Keratinocyte (primary cell): ENCODE results near the gene KLRC4. TPM values are rescaled to one million over a fixed set of nuclear protein-coding genes. Genes with fewer than 3 reads are reported as not detected.
A peak's percentile ranks its signal among the peaks of the same experiment; 100 is the strongest.

ENCODE experiments used
- DNase-seq: peaks from one replicate; pipeline ENCODE4 v3.0.0-alpha.2; 2011; ENCODE audit warnings: low read depth, missing footprints, low spot score
- FAIRE-seq: peaks from 2 replicates; lab custom pipeline; 2011; peaks lifted over from hg19 to GRCh38; lab: Jason Lieb, UNC
- H2AFZ ChIP-seq: 2 replicates; pipeline ENCODE4 v1.6.0; 2012; ENCODE audit warnings: low read length, control low read depth, inconsistent platforms; ENCODE audit not compliant: control insufficient read depth
- H3K27ac ChIP-seq: 2 replicates; pipeline ENCODE4 v1.5.1; 2011; ENCODE audit warnings: low read length; ENCODE audit not compliant: control insufficient read depth, insufficient read depth
- H3K27me3 ChIP-seq: 3 replicates; pipeline ENCODE4 v1.6.0; 2011; ENCODE audit warnings: low read length; ENCODE audit not compliant: control insufficient read depth, insufficient read depth; ENCODE audit errors: extremely low read depth
- H3K36me3 ChIP-seq, 2 experiments: 2 replicates in 1 of 2; 3 replicates in 1 of 2; pipeline ENCODE4 v1.5.1; 2011; ENCODE audit warnings: low read length in 2 of 2, mild to moderate bottlenecking in 1 of 2; ENCODE audit not compliant: control insufficient read depth in 2 of 2, insufficient read depth in 2 of 2; ENCODE audit errors: extremely low read depth in 1 of 2
- H3K4me1 ChIP-seq: 3 replicates; pipeline ENCODE4 v1.5.1; 2011; ENCODE audit warnings: low read length; ENCODE audit not compliant: control insufficient read depth, insufficient read depth; ENCODE audit errors: extremely low read depth
- H3K4me2 ChIP-seq: 3 replicates; pipeline ENCODE4 v1.6.0; 2011; ENCODE audit warnings: low read depth, low read length; ENCODE audit not compliant: control insufficient read depth, insufficient read depth; ENCODE audit errors: extremely low read depth
- H3K4me3 ChIP-seq, 3 experiments: fragments of 200-600 bp in 1 of 3; sonication (generic) in 1 of 3; 2 replicates in 2 of 3; 3 replicates in 1 of 3; pipeline ENCODE4 v1.5.1; 2011 to 2016; ENCODE audit warnings: low read length in 3 of 3, mild to moderate bottlenecking in 3 of 3, control low read depth in 2 of 3, inconsistent platforms in 1 of 3, low read depth in 1 of 3, mixed read lengths in 1 of 3, mixed run types in 1 of 3, moderate library complexity in 1 of 3; ENCODE audit not compliant: control insufficient read depth in 2 of 3, insufficient read depth in 2 of 3; ENCODE audit errors: extremely low read depth in 1 of 3
- H3K79me2 ChIP-seq: 2 replicates; pipeline ENCODE4 v1.6.0; 2012; ENCODE audit warnings: low read length; ENCODE audit not compliant: control insufficient read depth, insufficient read depth
- H3K9ac ChIP-seq: 3 replicates; pipeline ENCODE4 v1.6.0; 2011; ENCODE audit warnings: low read length; ENCODE audit not compliant: control insufficient read depth, insufficient read depth; ENCODE audit errors: extremely low read depth
- H3K9me1 ChIP-seq: 3 replicates; pipeline ENCODE4 v1.6.0; 2011; ENCODE audit warnings: low read length; ENCODE audit not compliant: control insufficient read depth, insufficient read depth; ENCODE audit errors: extremely low read depth
- H3K9me3 ChIP-seq: 2 replicates; pipeline ENCODE4 v1.5.1; 2012; ENCODE audit warnings: low read depth, low read length; ENCODE audit not compliant: control insufficient read depth
- H4K20me1 ChIP-seq: 3 replicates; pipeline ENCODE4 v1.6.0; 2011; ENCODE audit warnings: low read length; ENCODE audit not compliant: control insufficient read depth, insufficient read depth; ENCODE audit errors: extremely low read depth
- CTCF ChIP-seq, 3 experiments: IDR thresholded peaks in 1 of 3; conservative IDR thresholded peaks in 1 of 3; optimal IDR thresholded peaks in 1 of 3; 2 replicates in 2 of 3; 3 replicates in 1 of 3; pipeline versions ENCODE3 to v1.5.1; 2011; ENCODE audit warnings: low read length in 3 of 3, mild to moderate bottlenecking in 3 of 3, moderate library complexity in 2 of 3, control low read depth in 1 of 3, inconsistent platforms in 1 of 3; ENCODE audit not compliant: insufficient read depth in 2 of 3; ENCODE audit errors: extremely low read depth in 1 of 3
- EZH2 ChIP-seq: IDR thresholded peaks from one replicate; pipeline ENCODE4 v1.6.1; 2012; ENCODE audit warnings: inconsistent platforms, mild to moderate bottlenecking, low read length, moderate library complexity
- dilution Hi-C: fragments of 300-500 bp; cut with MboI; formaldehyde crosslinking; loops from one replicate; pipeline ENCODE4 v1.7.0; 2020; ENCODE audit warnings: low sequenced_read_pairs; ENCODE audit not compliant: extremely low pct_ligation_motif_present
- polyA plus RNA-seq, 5 experiments: library from polyadenylated mRNA; depleted of rRNA in 3 of 5; stranded (reverse) in 3 of 5; stranded (forward) in 1 of 5; unstranded in 1 of 5; fragments of >200 nt; gene quantifications; 1 replicate in 1 of 5; 2 replicates in 3 of 5; 3 replicates in 1 of 5; pipeline versions ENCODE4 v1.2.1 to v1.2.3, GENCODE V29; 2011 to 2012; ENCODE audit warnings: missing spikeins in 2 of 5, low read depth in 1 of 5, low replicate concordance in 1 of 5

KLRC4 gene
- polyA plus RNA-seq, 1 donor (not counting 4 experiments of a cell fraction or from before 2014, with no cell fraction given), result not detected

GRCh38 chr12:10363658-10363913, 46.0 kb downstream of the KLRC4 start:
- dilution Hi-C loops, result no loop called here
- H3K36me3 ChIP-seq, result peaks cover 0 to 1% of the 10 kb centered on the region in 2 experiments
- H3K9me1 ChIP-seq, result no peaks in the 10 kb centered on the region
- TF ChIP-seq CTCF (optimal IDR thresholded peaks at IDR 0.05 in 1 of 3, IDR thresholded peaks at IDR 0.05 in 1 of 3, conservative IDR thresholded peaks at IDR 0.05 in 1 of 3; ENCODE audit: extremely low read depth in 1 of 3, insufficient read depth in 2 of 3, low read length in 3 of 3) (no peak), EZH2 (no peak)
- H3K4me1 ChIP-seq, result peaks cover 44% of the 10 kb centered on the region
- H4K20me1 ChIP-seq, result no peaks in the 10 kb centered on the region
- peak overlapping the region; percentile 91 for H3K27ac ChIP-seq
- H3K4me2 ChIP-seq, result peak overlapping the region; percentile 90
- H3K79me2 ChIP-seq, result peaks cover 25% of the 10 kb centered on the region
- peak overlapping the region; percentile 64 for H2AFZ ChIP-seq
- H3K4me3 ChIP-seq, result peak overlapping the region; percentile 67 to 81 (median 80)
- FAIRE-seq (no peak), DNase-seq (no peak)
- H3K9me3 ChIP-seq, result peaks cover 3% of the 10 kb centered on the region
- H3K27me3 ChIP-seq, result no peaks in the 10 kb centered on the region
- H3K9ac ChIP-seq, result peak overlapping the region; percentile 86

GRCh38 chr12:10362828-10363657, 46.5 kb downstream of the KLRC4 start:
- Histone ChIP-seq H3K4me1 (peaks cover 44% of the 10 kb centered on the region), H3K9me3 (peaks cover 3% of the 10 kb centered on the region), H3K36me3 (no peaks in the 10 kb centered on the region), H3K9ac (peak overlapping the region; percentile 86), H3K27me3 (no peaks in the 10 kb centered on the region), H3K9me1 (no peaks in the 10 kb centered on the region), H4K20me1 (no peaks in the 10 kb centered on the region), H3K79me2 (peaks cover 22% of the 10 kb centered on the region), H3K4me3 (peak overlapping the region; percentile 67 to 81 (median 80)), H3K27ac (peak overlapping the region; percentile 91), H2AFZ (peak overlapping the region; percentile 64), H3K4me2 (peak overlapping the region; percentile 90)
- FAIRE-seq, result no peak
- TF ChIP-seq CTCF (optimal IDR thresholded peaks at IDR 0.05 in 1 of 3, IDR thresholded peaks at IDR 0.05 in 1 of 3, conservative IDR thresholded peaks at IDR 0.05 in 1 of 3; ENCODE audit: extremely low read depth in 1 of 3, insufficient read depth in 2 of 3, low read length in 3 of 3) (no peak), EZH2 (no peak)
- no peak for DNase-seq
- dilution Hi-C loops, result no loop called here
